NCI-H1930 (cell line): ENCODE results near the gene DYNC2I2.
"Not testable (repeated sequence)": the region's sequence is repeated elsewhere in the genome, so short reads cannot be mapped to it uniquely, and the experiment has no call there.

Experiments used
- DNase-seq, 2 experiments: peaks; one replicate each; lab custom pipeline; 2025; lab: John Stamatoyannopoulos, UW

DYNC2I2 gene

GRCh38 chr9:128685636-128686489 lies 29.2 kb upstream of the DYNC2I2 start:
- DNase-seq, result no peak

GRCh38 chr9:128684325-128685199 lies 27.9 kb upstream of the DYNC2I2 start:
- no peak for DNase-seq

- no peak for DNase-seq
These were observed 27.3 kb upstream of the DYNC2I2 start for GRCh38 chr9:128684065-128684324.

GRCh38 chr9:128683340-128684064 lies 26.9 kb upstream of the DYNC2I2 start:
- no peak for DNase-seq

- DNase-seq, result no peak
These were observed 21.1 kb upstream of the DYNC2I2 start for GRCh38 chr9:128677794-128678193.

GRCh38 chr9:128675382-128675781 lies 18.7 kb upstream of the DYNC2I2 start:
- DNase-seq, result no peak

- no peak for DNase-seq
These were observed 13.1 kb upstream of the DYNC2I2 start for GRCh38 chr9:128669786-128670185.

GRCh38 chr9:128666481-128666941 lies 9.9 kb upstream of the DYNC2I2 start:
- DNase-seq, result not testable (repeated sequence)

GRCh38 chr9:128657796-128658195 lies 1.1 kb upstream of the DYNC2I2 start:
- no peak for DNase-seq

GRCh38 chr9:128657344-128657704 lies 677 bp upstream of the DYNC2I2 start:
- no peak for DNase-seq

GRCh38 chr9:128654481-128654880 lies 2.2 kb downstream of the DYNC2I2 start:
- no peak for DNase-seq

GRCh38 chr9:128653908-128654307 lies 2.7 kb downstream of the DYNC2I2 start:
- DNase-seq, result no peak

- DNase-seq, result no peak
These were observed 4.8 kb downstream of the DYNC2I2 start for GRCh38 chr9:128651798-128652197.

GRCh38 chr9:128648206-128648605 lies 8.4 kb downstream of the DYNC2I2 start:
- DNase-seq, result not testable (repeated sequence)

GRCh38 chr9:128643519-128644300 lies 12.9 kb downstream of the DYNC2I2 start:
- DNase-seq, result no peak

- no peak for DNase-seq
These were observed 13.9 kb downstream of the DYNC2I2 start for GRCh38 chr9:128642675-128643245.

GRCh38 chr9:128640603-128641002 lies 16.0 kb downstream of the DYNC2I2 start:
- DNase-seq, result no peak

GRCh38 chr9:128638580-128638979 lies 18.1 kb downstream of the DYNC2I2 start:
- DNase-seq, result no peak

- DNase-seq, result no peak
These were observed 19.0 kb downstream of the DYNC2I2 start for GRCh38 chr9:128637656-128638055.

GRCh38 chr9:128636556-128637530 lies 19.8 kb downstream of the DYNC2I2 start:
- DNase-seq, result no peak
